GM18520 (cell line): ENCODE measurements around the gene GABRR2.

Source experiments
- ATAC-seq: cut with Tn5 transposase; IDR thresholded peaks from one replicate; pipeline ENCODE4 v1.9.1; 2021; ENCODE audit not compliant: unreplicated experiment

GABRR2 gene

GRCh38 chr6:89215391-89215790 lies 99.7 kb downstream of the GABRR2 start:
- no peak for ATAC-seq

DNA sequence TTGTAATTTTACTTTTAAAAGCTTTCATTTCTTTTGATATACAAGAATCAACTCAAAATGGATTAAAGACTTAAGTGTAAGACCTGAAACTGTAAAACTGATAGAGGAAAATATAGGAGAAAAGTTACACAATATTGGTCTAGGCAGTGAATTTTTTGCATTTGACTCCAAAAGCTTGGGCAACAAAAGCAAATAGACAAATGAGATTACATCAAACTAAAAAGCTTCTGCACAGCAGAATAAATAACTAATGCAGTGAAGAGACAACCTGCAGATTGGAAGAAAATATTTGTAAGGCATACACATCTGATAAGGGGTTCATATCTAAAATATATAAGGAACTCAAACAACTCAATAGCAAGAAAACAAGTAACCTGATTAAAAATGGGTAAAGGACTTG lies 100.9 kb downstream of the GABRR2 start:
- no peak for ATAC-seq

- no peak for ATAC-seq
Measured at GRCh38 chr6:89212472-89212871, 102.6 kb downstream of the GABRR2 start.

DNA sequence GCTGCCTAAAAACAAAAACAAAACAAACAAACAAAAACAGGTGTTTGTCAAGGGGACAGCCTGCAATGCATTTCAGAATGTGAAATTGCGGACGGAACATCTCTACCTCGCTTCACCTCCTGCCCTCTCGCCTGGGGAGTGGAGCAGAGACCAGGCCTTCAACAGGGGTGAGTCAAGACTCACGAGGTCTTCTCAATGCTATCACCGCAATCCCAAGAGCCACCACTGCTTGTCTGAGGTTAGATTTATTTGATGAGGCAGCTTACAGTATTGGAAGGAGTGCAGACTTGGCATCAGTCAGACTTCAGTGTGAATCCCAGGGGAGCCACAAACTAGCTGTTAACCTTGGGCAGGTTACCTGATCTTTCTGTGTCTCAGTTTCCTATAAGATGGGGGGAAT lies 105.6 kb downstream of the GABRR2 start:
- ATAC-seq, result no peak

- ATAC-seq, result no peak
Measured at GRCh38 chr6:89208551-89208950, 106.5 kb downstream of the GABRR2 start.
